Measurements from ENCODE around the gene RNF224.

RNF224 gene

GRCh38 chr9:137268538-137269201 lies 41.4 kb downstream of the RNF224 start:
- Histone ChIP-seq H3K27me3 (ENCODE audit: insufficient read depth, low read depth, severe bottlenecking) (no peaks in the 10 kb centered on the region), H3K9me3 (ENCODE audit: severe bottlenecking) (no peaks in the 10 kb centered on the region), H3K4me3 (ENCODE audit: low read depth, low read length) (no peak overlapping the region), H3K36me3 (peaks cover 9% of the 10 kb centered on the region), H3K27ac (no peak overlapping the region)
- no peak for DNase-seq
- no peak for TF ChIP-seq CTCF (IDR thresholded peaks at IDR 0.05; ENCODE audit: low read depth, low read length)

GRCh38 chr9:137269231-137269772 lies 42.0 kb downstream of the RNF224 start:
- Histone ChIP-seq H3K27me3 (ENCODE audit: insufficient read depth, low read depth, severe bottlenecking) (no peaks in the 10 kb centered on the region), H3K9me3 (ENCODE audit: severe bottlenecking) (no peaks in the 10 kb centered on the region), H3K27ac (no peak overlapping the region), H3K36me3 (peaks cover 9% of the 10 kb centered on the region), H3K4me3 (ENCODE audit: low read depth, low read length) (no peak overlapping the region)
- DNase-seq = no peak
- TF ChIP-seq CTCF (IDR thresholded peaks at IDR 0.05; ENCODE audit: low read depth, low read length) = no peak

- Histone ChIP-seq H3K36me3 (peaks cover 9% of the 10 kb centered on the region), H3K27ac (no peak overlapping the region), H3K9me3 (ENCODE audit: severe bottlenecking) (no peaks in the 10 kb centered on the region), H3K27me3 (ENCODE audit: insufficient read depth, low read depth, severe bottlenecking) (no peaks in the 10 kb centered on the region), H3K4me3 (ENCODE audit: low read depth, low read length) (no peak overlapping the region)
- DNase-seq = no peak
- TF ChIP-seq CTCF (IDR thresholded peaks at IDR 0.05; ENCODE audit: low read depth, low read length) = no peak
Measured at GRCh38 chr9:137270929-137271695, 43.8 kb downstream of the RNF224 start.

GRCh38 chr9:137271696-137272076 lies 44.4 kb downstream of the RNF224 start:
- H3K9me3 ChIP-seq (ENCODE audit: severe bottlenecking) = no peaks in the 10 kb centered on the region
- H3K27me3 ChIP-seq (ENCODE audit: insufficient read depth, low read depth, severe bottlenecking) = no peaks in the 10 kb centered on the region
- no peak overlapping the region for H3K4me3 ChIP-seq (ENCODE audit: low read depth, low read length)
- peaks cover 9% of the 10 kb centered on the region for H3K36me3 ChIP-seq
- TF ChIP-seq CTCF (IDR thresholded peaks at IDR 0.05; ENCODE audit: low read depth, low read length) = no peak
- DNase-seq = peak; percentile 46
- H3K27ac ChIP-seq = peak overlapping the region; percentile 24; the same call in 1 of the 2 replicates

GRCh38 chr9:137272241-137273094 lies 45.2 kb downstream of the RNF224 start:
- Histone ChIP-seq H3K36me3 (peaks cover 9% of the 10 kb centered on the region), H3K27me3 (ENCODE audit: insufficient read depth, low read depth, severe bottlenecking) (no peaks in the 10 kb centered on the region), H3K4me3 (ENCODE audit: low read depth, low read length) (no peak overlapping the region), H3K27ac (peak overlapping the region; percentile 24), H3K9me3 (ENCODE audit: severe bottlenecking) (no peaks in the 10 kb centered on the region)
- no peak for TF ChIP-seq CTCF (IDR thresholded peaks at IDR 0.05; ENCODE audit: low read depth, low read length)
- no peak for DNase-seq

Data from WERI-Rb-1 (cell line).